Kidney epithelial cell (primary cell): ENCODE results near the gene WDR90. TPM values are rescaled to one million over a fixed set of nuclear protein-coding genes. Genes with fewer than 3 reads are reported as not detected.
A peak's percentile ranks its signal among the peaks of the same experiment; 100 is the strongest.

Source experiments
- DNase-seq: peaks from one replicate; pipeline ENCODE4 v3.0.0-alpha.2; 2010; ENCODE audit warnings: low read depth
- H3K27me3 ChIP-seq: 2 replicates; pipeline ENCODE4 v1.6.0; 2011; ENCODE audit warnings: low read length; ENCODE audit not compliant: control insufficient read depth, insufficient read depth
- H3K36me3 ChIP-seq: 2 replicates; pipeline ENCODE4 v1.5.1; 2011; ENCODE audit warnings: low read length; ENCODE audit not compliant: control insufficient read depth, insufficient read depth
- H3K4me3 ChIP-seq: 2 replicates; pipeline ENCODE4 v1.5.1; 2011; ENCODE audit warnings: low read depth, mild to moderate bottlenecking, control low read depth, low read length
- total RNA-seq: library from RNA; depleted of rRNA; stranded (reverse); fragments of >200 nt; gene quantifications from 2 replicates; pipeline ENCODE4 v1.2.3, GENCODE V29; 2015
- TF ChIP-seq, protein P1 (sequence below): IDR thresholded peaks from 2 replicates; pipeline ENCODE4 v1.5.1; 2011; ENCODE audit warnings: mild to moderate bottlenecking, moderate library complexity, low read length, control low read depth, inconsistent platforms; ENCODE audit not compliant: insufficient read depth, poor library complexity, severe bottlenecking

The WDR90 gene
- total RNA-seq, 1 donor from 2014 or later: 17.0 TPM

DNA sequence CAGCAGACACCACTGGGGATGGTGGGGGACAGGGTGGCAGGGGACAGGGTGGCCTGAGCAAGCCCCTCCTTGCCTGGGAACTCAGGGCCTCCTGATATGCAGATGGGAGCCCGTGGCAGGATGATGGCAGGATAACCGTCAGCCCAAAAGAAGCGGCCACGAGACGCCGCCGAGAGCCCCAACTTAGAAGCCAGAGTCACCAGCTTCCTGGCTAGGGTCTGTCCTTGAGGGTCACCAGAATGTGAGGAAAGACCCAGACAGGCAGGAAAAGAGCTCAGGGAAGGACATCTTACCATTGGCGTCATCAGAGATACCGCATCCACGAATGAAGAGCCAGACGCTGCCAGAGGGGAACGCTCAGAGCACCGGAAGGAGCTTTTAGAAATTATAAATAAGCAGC is 39.8 kb upstream of the WDR90 start:
- H3K36me3 ChIP-seq: no peaks in the 10 kb centered on the region
- DNase-seq: no peak
- H3K4me3 ChIP-seq: no peak overlapping the region
- no peaks in the 10 kb centered on the region for H3K27me3 ChIP-seq
- TF ChIP-seq, protein P1, sequence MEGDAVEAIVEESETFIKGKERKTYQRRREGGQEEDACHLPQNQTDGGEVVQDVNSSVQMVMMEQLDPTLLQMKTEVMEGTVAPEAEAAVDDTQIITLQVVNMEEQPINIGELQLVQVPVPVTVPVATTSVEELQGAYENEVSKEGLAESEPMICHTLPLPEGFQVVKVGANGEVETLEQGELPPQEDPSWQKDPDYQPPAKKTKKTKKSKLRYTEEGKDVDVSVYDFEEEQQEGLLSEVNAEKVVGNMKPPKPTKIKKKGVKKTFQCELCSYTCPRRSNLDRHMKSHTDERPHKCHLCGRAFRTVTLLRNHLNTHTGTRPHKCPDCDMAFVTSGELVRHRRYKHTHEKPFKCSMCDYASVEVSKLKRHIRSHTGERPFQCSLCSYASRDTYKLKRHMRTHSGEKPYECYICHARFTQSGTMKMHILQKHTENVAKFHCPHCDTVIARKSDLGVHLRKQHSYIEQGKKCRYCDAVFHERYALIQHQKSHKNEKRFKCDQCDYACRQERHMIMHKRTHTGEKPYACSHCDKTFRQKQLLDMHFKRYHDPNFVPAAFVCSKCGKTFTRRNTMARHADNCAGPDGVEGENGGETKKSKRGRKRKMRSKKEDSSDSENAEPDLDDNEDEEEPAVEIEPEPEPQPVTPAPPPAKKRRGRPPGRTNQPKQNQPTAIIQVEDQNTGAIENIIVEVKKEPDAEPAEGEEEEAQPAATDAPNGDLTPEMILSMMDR: no peak

DNA sequence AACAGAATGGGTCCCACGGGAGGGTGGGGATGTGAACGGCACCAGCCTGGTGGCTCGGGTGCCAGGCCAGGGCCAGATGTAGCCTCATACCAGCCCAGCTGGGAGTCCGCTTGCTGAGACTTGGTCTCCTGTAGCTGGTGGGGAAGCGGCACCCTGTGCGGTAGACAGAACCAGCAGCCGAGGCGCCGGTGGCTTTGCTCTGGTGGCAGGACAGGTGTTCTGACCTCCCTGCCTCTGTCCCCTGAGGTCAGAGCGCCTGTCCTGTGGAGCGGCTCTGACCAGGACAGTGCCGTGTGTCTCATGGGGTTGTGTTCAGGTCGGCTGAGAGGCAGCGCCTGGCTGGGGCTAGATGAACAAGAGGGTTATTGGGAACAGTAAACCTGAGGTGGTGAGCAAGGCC is 39.2 kb upstream of the WDR90 start:
- no peak for DNase-seq
- no peaks in the 10 kb centered on the region for H3K36me3 ChIP-seq
- TF ChIP-seq, protein P1: no peak
- no peaks in the 10 kb centered on the region for H3K27me3 ChIP-seq
- H3K4me3 ChIP-seq: no peak overlapping the region

DNA sequence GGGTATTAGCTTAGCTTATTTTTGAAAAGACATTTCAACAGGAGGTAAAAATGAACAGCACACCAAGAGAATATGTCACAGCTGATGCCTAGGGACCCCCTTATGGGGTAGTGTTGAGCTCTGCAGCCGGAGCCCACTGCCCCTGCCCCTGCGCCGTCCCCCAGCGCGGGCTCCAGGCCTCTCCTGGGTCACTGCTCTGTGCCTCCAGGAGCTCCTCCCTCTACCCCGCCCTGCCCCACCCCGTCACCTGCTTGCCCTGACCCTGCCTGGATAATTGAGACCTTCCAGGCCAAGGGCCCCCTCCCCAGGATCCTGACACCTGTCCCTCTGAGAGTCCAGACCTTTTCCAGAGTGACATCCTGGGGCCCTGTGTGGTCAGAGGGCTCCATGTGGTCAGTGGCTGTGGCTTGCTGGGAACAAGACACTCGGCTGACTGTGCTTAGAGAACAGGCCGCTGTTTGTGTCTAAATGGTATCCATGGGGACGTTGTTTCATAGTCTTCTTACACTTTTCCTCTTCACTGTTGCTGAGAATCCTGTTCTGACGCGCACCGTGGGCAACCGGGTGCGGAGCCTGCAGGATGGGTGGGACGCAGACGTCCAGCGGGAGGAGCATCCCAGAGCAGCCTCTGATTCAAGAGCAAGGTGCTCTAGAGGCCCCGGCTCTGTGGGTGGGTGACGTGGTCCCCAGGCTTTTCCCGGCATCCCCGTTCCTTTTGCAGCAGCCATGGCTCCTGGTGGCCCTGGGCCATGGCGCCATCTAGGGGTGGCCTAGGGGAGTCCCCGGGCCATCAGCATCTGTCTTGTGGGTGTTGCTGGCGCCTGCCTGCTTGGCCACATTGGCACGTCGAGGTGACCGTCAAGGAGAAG is 38.4 kb upstream of the WDR90 start:
- no peaks in the 10 kb centered on the region for H3K27me3 ChIP-seq
- no peaks in the 10 kb centered on the region for H3K36me3 ChIP-seq
- no peak overlapping the region for H3K4me3 ChIP-seq
- DNase-seq: no peak
- TF ChIP-seq, protein P1: peak; percentile 71

DNA sequence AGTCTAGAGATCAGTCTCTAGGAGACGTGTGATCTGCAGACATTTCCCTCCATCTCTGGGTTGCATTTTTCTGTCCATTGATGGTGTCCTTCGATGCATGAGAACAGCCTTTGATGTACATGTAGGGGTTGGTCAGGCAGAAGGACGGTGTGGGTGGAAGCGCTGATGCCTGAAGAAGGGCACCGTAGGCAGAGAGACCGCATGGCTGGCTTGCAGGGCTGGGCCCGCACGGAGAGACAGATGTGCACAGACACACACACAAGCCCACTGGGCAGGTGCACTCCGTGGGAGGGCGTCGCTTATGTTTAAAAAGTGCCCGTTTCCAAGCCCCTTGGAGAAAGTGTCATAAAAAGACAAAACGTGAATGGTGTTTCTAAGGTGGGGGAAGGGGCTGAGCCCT is 34.0 kb upstream of the WDR90 start:
- no peaks in the 10 kb centered on the region for H3K36me3 ChIP-seq
- TF ChIP-seq, protein P1: no peak
- no peak overlapping the region for H3K4me3 ChIP-seq
- no peaks in the 10 kb centered on the region for H3K27me3 ChIP-seq
- DNase-seq: no peak

DNA sequence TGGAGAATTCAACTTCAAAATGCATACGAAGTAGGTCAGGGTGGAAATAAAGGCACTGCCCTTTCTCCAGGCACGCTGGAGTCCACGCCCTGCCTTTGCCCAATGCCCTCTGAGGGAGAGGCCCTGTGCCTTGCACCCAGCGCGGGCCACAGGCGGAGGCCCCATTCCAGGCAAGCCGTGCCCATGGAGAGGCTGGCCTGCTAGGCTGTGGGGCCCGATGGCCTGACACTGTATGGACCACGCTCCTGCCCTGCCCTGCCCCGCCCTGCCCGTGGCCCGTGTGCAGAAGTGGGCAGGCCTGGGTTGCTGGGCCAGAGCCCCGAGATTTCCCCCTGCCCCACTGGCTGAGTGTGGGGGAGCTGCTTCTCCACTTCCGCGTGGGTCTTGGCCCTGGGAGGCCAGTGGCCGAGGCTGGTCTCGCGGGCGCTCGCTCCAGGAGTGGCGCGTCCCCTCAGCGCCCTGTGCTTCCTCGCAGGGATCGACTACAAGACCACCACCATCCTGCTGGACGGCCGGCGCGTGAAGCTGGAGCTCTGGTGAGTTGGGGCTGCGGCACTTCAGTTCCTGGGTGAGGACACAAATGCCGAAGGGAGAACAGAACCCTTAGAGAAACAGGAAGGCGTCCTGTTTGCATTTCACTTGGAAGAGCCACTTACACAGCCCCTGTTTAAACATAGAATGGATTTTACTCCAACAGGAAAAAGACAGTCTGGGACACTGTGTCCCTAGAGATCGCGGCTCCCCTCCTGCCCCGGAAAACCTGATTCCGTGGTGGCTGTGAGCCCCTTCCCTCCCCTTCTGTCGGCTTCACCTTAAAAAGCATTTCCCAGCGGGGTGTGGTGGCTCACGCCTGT is 32.2 kb upstream of the WDR90 start:
- no peak for DNase-seq
- H3K4me3 ChIP-seq: no peak overlapping the region
- TF ChIP-seq, protein P1: no peak
- no peaks in the 10 kb centered on the region for H3K27me3 ChIP-seq
- H3K36me3 ChIP-seq: no peaks in the 10 kb centered on the region
